Keratinocyte (primary cell): Measurements from ENCODE around the gene INPP4B.

ENCODE experiments used
- CTCF ChIP-seq, 3 experiments: IDR thresholded peaks in 1 of 3; conservative IDR thresholded peaks in 1 of 3; optimal IDR thresholded peaks in 1 of 3; 2 replicates in 2 of 3; 3 replicates in 1 of 3; pipeline versions ENCODE3 to v1.5.1; 2011; ENCODE audit warnings: low read length in 3 of 3, mild to moderate bottlenecking in 3 of 3, moderate library complexity in 2 of 3, control low read depth in 1 of 3, inconsistent platforms in 1 of 3; ENCODE audit not compliant: insufficient read depth in 2 of 3; ENCODE audit errors: extremely low read depth in 1 of 3
- EZH2 ChIP-seq: IDR thresholded peaks from one replicate; pipeline ENCODE4 v1.6.1; 2012; ENCODE audit warnings: inconsistent platforms, mild to moderate bottlenecking, low read length, moderate library complexity

- TF ChIP-seq CTCF (optimal IDR thresholded peaks at IDR 0.05 in 1 of 3, IDR thresholded peaks at IDR 0.05 in 1 of 3, conservative IDR thresholded peaks at IDR 0.05 in 1 of 3; ENCODE audit: extremely low read depth in 1 of 3, insufficient read depth in 2 of 3, low read length in 3 of 3) (no peak), EZH2 (no peak)
Observed at GRCh38 chr4:142142366-142143054, 703.6 kb downstream of the INPP4B start.
